HG03064 (cell line): ENCODE data around the gene ADGRF1.
"Not testable (repeated sequence)": the region's sequence is repeated elsewhere in the genome, so short reads cannot be mapped to it uniquely, and the experiment has no call there.

Experiments
- ATAC-seq: cut with Tn5 transposase; IDR thresholded peaks from one replicate; pipeline ENCODE4 v1.9.1; 2021; ENCODE audit warnings: low read depth; ENCODE audit not compliant: unreplicated experiment

The ADGRF1 gene

GRCh38 chr6:47062346-47062745 is 20.2 kb upstream of the ADGRF1 start:
- no peak for ATAC-seq

GRCh38 chr6:47061309-47062300 is 19.5 kb upstream of the ADGRF1 start:
- no peak for ATAC-seq

- no peak for ATAC-seq
Measured at GRCh38 chr6:47059216-47059885, 17.2 kb upstream of the ADGRF1 start.

- no peak for ATAC-seq
Measured at GRCh38 chr6:47057830-47058540, 15.9 kb upstream of the ADGRF1 start.

GRCh38 chr6:47056832-47057231 is 14.7 kb upstream of the ADGRF1 start:
- ATAC-seq = no peak

GRCh38 chr6:47054302-47054701 is 12.2 kb upstream of the ADGRF1 start:
- not testable (repeated sequence) for ATAC-seq

- no peak for ATAC-seq
Measured at GRCh38 chr6:47048638-47049037, 6.5 kb upstream of the ADGRF1 start.

- no peak for ATAC-seq
Measured at GRCh38 chr6:47047479-47048407, 5.6 kb upstream of the ADGRF1 start.

- no peak for ATAC-seq
Measured at GRCh38 chr6:47047097-47047478, 5.0 kb upstream of the ADGRF1 start.

GRCh38 chr6:47044397-47044796 is 2.3 kb upstream of the ADGRF1 start:
- no peak for ATAC-seq

GRCh38 chr6:47043286-47043685 is 1.2 kb upstream of the ADGRF1 start:
- ATAC-seq = no peak

GRCh38 chr6:47041741-47042140 is 391 bp downstream of the ADGRF1 start:
- ATAC-seq = no peak

GRCh38 chr6:47034926-47035325 is 7.2 kb downstream of the ADGRF1 start:
- ATAC-seq = no peak

- ATAC-seq = no peak
Measured at GRCh38 chr6:47034421-47034820, 7.7 kb downstream of the ADGRF1 start.

- no peak for ATAC-seq
Measured at GRCh38 chr6:47032974-47033765, 9.0 kb downstream of the ADGRF1 start.

- no peak for ATAC-seq
Measured at GRCh38 chr6:47031656-47032055, 10.5 kb downstream of the ADGRF1 start.

GRCh38 chr6:47029865-47030561 is 12.1 kb downstream of the ADGRF1 start:
- ATAC-seq = no peak

GRCh38 chr6:47028835-47029360 is 13.2 kb downstream of the ADGRF1 start:
- ATAC-seq = no peak
